Kidney glomerular epithelial cell (primary cell): ENCODE measurements around the gene TNIK.
A peak's percentile ranks its signal among the peaks of the same experiment; 100 is the strongest.

Source experiments
- DNase-seq: peaks from one replicate; lab custom pipeline; 2025; lab: John Stamatoyannopoulos, UW

Gene TNIK

GRCh38 chr3:171028779-171029232 lies 431.4 kb downstream of the TNIK start:
- peak; percentile 82 for DNase-seq

DNA sequence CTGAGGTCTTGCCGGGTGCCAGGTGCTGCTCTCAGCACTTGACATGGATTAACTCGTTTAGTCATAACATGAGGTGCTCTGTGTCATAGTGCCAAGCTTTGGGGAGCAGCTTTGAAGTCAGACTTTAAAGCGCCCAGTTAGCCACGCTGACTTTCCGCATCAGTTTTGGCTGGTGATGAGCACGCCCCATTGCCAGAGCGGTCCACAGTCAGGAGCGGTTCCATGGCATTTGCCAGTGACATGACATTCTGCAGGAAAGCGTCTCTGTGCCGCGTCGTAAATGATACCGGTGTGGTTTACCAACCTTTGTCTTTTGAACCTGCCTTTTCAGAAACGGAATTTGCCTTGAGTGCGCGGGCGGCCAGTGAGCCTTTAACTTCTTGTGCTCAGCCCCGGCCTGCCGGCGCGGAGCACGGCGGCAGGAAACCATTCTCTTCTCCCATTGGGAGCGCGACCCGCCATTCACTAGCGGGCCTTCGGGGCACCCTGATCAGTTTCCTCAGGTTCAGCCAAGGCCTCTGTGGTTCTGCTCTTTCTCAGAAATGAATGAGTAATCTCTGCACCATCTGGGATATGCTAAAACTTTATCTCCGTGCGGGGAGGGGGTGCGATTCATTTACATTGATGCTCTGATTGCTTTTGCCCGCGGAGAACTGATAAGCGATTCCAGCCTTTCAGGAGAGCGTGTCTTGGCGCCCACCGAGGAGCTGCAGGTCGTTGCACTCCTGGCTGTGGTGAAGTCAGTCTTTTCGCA lies 432.0 kb downstream of the TNIK start:
- peak; percentile 76 for DNase-seq

DNA sequence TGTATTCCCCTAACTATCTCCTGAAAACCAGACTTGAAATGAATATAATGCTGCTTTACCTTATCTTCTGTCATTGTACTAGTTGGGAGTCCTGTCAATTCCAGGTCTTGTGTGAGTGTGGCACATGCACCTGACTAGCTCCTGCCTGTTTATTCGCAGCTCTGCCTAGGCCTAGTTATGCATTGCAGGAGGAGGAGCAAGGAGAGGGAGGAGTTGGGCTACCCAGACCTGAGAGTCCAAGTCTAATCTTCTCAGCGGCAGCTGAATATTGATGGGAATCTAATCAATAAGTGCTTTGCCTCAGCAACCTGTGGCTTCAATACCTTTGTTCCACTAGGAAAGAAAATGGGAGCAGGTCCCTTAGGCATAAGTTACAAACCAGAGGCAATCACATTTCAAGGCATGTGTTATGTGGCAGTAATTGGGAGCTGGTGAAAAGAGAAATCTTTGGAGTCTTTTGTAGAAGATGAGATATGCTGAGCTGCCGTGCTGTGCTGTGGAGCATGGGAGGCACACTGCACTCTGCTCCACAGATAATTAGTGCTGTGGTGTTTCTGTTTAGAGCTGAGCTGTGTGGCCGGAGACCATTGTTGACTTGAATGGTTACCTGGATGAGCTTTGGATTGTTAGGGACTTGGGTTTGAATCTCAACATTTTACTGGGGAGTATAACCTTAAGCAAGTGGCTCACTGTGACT lies 433.5 kb downstream of the TNIK start, which contains the start of gene SLC2A2:
Gene SLC2A2, minus strand, starts transcription at position 124 of the 697 bp plus-strand sequence. Its CDS starts 50 bp downstream, at position 74.
- no peak for DNase-seq

DNA sequence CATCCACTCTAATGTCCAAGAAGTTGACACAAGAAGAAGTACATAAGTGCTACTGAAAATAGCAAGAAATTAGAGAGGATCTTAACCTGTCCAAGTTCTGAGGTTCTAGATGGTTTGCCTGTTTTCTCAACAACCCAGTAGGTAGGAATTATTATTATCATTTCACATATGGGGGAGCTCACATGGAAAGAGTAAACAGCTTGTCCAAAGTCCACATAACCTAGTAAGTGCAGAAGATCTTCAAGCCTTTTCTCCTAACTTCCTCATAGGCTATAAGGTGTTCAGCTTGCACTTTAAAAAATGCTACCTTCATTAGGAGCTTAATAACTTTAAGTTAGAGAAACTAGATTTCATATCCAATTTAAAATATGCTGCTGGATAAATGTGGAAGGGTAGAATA lies 436.6 kb downstream of the TNIK start:
- DNase-seq = no peak

DNA sequence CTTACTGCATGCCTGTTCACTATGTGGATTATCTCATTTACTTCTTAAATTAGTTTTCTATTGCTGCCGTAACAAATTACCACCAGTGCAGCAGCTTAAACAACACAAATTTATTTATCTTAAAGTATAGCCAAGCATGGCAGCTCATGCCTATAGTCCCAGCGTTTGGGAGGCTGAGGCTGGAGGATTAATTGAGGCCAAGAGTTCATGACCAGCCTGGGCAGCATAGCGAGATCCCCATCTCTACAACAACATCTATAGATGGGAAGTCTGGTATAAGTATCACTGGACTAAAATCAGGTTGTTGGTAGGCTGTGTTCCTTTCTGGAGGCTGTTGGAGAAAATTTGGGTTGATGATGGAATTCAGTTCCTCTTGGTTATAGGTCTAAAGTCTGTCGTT lies 438.8 kb downstream of the TNIK start:
- no peak for DNase-seq

DNA sequence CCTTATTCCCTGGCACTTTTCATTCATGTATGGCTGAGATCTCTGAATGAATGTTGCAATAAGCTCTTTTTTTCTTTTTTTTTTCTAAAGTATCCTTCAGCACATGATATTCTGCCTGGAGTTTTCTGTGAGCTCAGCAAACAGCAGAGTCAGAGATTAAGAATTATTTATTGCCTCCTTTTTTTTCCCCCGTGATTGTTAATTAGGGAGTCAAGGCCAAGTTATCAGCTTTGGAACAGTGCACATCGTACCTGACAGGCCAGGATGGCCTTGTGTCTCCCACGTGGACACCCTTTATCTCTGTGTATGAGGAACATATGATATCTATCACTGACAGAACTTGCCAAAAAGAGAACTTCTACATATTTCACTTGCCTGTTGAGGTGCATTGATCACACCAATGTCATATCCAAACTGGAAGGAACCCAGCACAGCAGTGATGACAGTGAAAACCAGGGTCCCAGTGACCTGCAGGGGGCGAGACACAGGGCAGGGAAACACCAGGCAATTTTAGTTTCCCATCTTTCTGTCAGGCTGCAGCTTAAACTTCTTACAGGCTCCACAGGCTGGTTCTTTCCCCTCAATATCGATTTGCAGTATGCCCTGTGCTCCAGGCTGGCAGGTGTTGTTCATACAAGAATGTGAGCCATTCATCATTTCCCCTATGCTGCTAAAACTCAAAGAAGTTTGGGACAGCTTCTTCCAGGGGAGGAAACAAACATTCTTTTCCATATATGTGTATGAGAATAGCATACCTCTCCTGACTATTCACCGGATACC lies 441.9 kb downstream of the TNIK start:
- no peak for DNase-seq

DNA sequence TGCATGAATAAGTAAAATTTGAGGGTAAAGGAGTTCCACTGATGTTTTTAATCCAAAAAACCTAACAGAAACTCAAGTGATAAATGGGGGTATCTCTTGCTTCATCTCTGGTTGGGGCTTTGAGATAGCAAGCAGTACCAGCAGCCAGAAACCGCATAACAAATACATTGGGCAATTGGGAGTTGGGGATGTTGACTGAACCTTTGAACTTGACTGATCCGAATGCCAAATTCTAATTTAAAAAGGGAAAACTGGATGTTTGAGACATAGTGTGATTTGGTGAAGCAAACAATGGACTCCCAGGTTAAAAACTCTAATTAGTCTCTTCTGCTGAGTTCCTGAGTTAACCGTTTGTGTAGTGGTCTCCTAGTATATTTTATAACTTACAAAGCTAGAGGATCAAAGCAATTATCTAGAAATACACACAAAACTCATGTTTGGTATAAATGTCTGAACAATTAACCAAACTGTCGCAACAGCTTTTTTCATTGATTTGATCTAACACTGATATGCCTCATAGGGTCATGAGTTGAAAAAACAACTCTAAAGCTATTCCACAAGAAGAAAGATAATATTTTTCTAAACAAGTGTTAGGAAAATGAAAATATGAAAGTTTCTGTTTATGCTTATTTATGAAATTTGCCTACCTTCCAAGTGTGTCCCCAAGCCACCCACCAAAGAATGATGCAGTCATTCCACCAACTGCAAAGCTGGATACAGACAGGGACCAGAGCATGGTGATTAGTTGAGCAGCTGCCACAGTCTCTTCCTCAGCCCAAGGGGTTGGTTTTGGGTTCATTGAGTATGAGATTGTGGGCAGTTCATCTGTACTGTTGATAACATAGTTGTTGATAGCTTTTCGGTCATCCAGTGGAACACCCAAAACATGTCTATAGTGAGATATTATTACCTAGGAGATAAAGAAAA lies 446.1 kb downstream of the TNIK start:
- DNase-seq = no peak

DNA sequence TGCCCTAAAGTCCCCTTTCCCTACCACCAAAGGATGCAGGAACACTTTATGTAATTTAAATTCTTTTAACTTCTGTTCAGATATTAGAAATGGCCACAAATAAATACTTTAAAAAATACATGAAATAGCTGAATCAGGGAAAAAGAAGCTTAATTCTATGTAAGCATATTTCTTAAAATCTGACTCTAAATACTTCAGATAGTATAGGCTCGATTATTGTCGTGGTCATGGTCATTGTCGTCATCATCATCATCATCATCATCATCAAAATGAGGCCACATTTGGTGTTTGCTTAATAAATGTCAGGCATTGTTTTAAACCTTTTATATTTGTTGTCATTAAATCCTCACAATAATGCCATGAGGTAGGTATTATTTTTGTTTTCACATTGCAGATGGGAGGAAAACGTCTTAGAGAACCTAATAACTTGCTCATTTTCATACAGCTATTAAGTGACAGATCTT lies 448.3 kb downstream of the TNIK start:
- DNase-seq = no peak
